ENCODE data around the gene DPYD. TPM values are rescaled to one million over a fixed set of nuclear protein-coding genes. Genes with fewer than 3 reads are reported as not detected.

The DPYD gene
- total and polyA plus RNA-seq, 9 of the 15 experiments (the other 6 are each of a cell fraction or from before 2014, with no cell fraction given), result 0.03 to 0.25 (median 0.08) TPM; not detected in 2

DNA sequence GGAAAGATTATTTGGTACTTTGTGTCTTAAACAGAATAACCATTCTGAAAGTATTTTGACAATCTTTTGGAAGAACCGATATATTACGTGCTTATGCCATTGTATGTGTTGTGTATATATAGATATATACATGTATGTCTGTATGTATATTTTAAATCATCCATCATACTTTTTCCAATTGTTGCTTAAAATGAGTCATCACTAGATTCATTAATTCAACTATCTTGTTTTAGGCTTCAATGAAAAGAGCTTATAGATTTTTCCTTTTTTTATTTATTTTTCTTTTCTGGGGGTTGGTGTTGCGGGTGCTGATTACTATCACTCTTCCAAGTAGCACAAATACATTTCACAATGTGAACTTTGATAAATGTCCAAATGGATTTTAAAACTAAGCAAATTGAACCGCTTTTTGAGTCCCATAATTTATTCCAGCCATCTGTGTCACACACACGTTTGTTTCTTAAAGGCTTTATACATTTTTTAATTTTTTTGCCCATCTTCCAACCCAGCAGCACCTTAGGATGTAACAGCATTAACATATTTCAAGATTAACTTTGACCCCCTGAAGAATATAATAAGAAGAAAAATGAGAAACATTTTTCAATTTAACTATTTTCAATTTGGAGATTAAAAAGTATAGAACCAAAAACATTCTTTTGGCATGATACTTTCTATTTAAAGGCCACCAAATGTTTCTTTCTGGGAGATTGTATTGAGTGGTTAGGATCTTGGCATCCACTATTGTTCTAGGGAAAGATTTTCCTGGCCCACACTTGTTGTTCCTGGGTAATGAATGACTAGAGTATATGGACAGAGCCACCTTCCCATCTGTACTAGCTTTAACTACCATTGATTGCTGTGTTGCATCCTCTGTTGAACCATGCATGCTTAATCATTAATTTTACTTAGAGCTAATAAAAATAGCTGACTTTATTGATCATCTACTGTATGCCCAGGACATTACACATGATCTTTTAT is 9.3 kb upstream of the DPYD start:
- H3K9ac ChIP-seq (ENCODE audit: insufficient read depth in 1 of 2, low read depth in 2 of 2, low read length in 2 of 2), result no peak overlapping the region
- no peaks in the 10 kb centered on the region for H3K9me1 ChIP-seq (ENCODE audit: control insufficient read depth, insufficient read depth, low read length)
- H3K27ac ChIP-seq (ENCODE audit: extremely low read depth, low read depth, low read length), result no peak overlapping the region
- ChIA-PET POLR2A (no interaction called here), CTCF (ENCODE audit: low intra/inter-chr PET ratio) (no interaction called here)
- in situ Hi-C loops (cut with MboI), result no loop called here
- no peaks in the 10 kb centered on the region for H3K4me1 ChIP-seq (replicated peaks in 1 of 2; ENCODE audit: control insufficient read depth in 2 of 2, insufficient read depth in 2 of 2, low read length in 2 of 2)
- ATAC-seq (no peak), FAIRE-seq (no peak), DNase-seq (ENCODE audit: extremely low read depth in 1 of 4, low spot score in 3 of 4) (no peak)
- H3K4me3 ChIP-seq, result no peak overlapping the region
- H3K27me3 ChIP-seq (ENCODE audit: control insufficient read depth in 2 of 2, insufficient read depth in 2 of 2, low read length in 2 of 2), result no peaks in the 10 kb centered on the region
- H4K20me1 ChIP-seq (replicated peaks; ENCODE audit: control insufficient read depth, insufficient read depth, low read length), result no peaks in the 10 kb centered on the region
- no peak overlapping the region for H3K4me2 ChIP-seq (ENCODE audit: insufficient read depth, low read length)
- intact Hi-C loops (cut with micrococcal nuclease), result no loop called here
- TF ChIP-seq GTF2E2 (tag; IDR thresholded peaks at IDR 0.05), result no peak
- TF ChIP-seq HOMEZ (CRISPR knock-in tag; IDR thresholded peaks at IDR 0.05), result no peak
- no peak for TF ChIP-seq MEF2D (tag; conservative IDR thresholded peaks at IDR 0.05; ENCODE audit: low read depth)
- no peak for TF ChIP-seq GATAD2B (IDR thresholded peaks at IDR 0.05; ENCODE audit: borderline replicate concordance)
- no peak for TF ChIP-seq SAFB2 (IDR thresholded peaks at IDR 0.05; ENCODE audit: borderline replicate concordance, low read depth, low read length, severe bottlenecking)
- no peak for TF ChIP-seq NCOA2 (IDR thresholded peaks at IDR 0.05; ENCODE audit: partially characterized antibody in 2 of 2)
- TF ChIP-seq, protein P1, sequence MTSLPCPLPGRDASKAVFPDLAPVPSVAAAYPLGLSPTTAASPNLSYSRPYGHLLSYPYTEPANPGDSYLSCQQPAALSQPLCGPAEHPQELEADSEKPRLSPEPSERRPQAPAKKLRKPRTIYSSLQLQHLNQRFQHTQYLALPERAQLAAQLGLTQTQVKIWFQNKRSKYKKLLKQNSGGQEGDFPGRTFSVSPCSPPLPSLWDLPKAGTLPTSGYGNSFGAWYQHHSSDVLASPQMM (CRISPR knock-in tag; IDR thresholded peaks at IDR 0.05), result no peak
- no peak for TF ChIP-seq PPARD (CRISPR knock-in tag; IDR thresholded peaks at IDR 0.05)
- BruUV-seq (replicated peaks), result no TSS peak
- H3K36me3 ChIP-seq (ENCODE audit: control insufficient read depth, insufficient read depth, low read length), result no peaks in the 10 kb centered on the region
- no peaks in the 10 kb centered on the region for H3K9me3 ChIP-seq (replicated peaks; ENCODE audit: control insufficient read depth, insufficient read depth, low read depth, low read length)
- no peak overlapping the region for H2AFZ ChIP-seq (ENCODE audit: low read depth, low read length)
- 0% methylated on average over 4 of the region's 5 CpGs for WGBS (ENCODE audit: insufficient coverage, low coverage, missing lambda C conversion rate)
- no peaks in the 10 kb centered on the region for H3K79me2 ChIP-seq (ENCODE audit: control insufficient read depth, insufficient read depth, low read length)
